SJCRH30 (cell line): Measurements from ENCODE around the gene RER1. TPM values are rescaled to one million over a fixed set of nuclear protein-coding genes. Genes with fewer than 3 reads are reported as not detected.
A peak's percentile ranks its signal among the peaks of the same experiment; 100 is the strongest.

ENCODE experiments used
- DNase-seq, 2 experiments: peaks; one replicate each; pipeline ENCODE4 v3.0.0-alpha.2; 2015 to 2020
- H3K27ac ChIP-seq: fragments of 250-450 bp; sonication (Bioruptor Pico); 2 replicates; pipeline ENCODE4 v1.5.1; 2020; ENCODE audit warnings: mild to moderate bottlenecking, moderate library complexity
- H3K27me3 ChIP-seq: fragments of 250-450 bp; sonication (Bioruptor Pico); 2 replicates; pipeline ENCODE4 v1.5.1; 2020; ENCODE audit warnings: mild to moderate bottlenecking, moderate library complexity
- H3K36me3 ChIP-seq: fragments of 250-450 bp; sonication (Bioruptor Pico); 2 replicates; pipeline ENCODE4 v1.5.1; 2020; ENCODE audit warnings: mild to moderate bottlenecking, moderate library complexity
- H3K4me1 ChIP-seq: fragments of 250-450 bp; sonication (Bioruptor Pico); 2 replicates; pipeline ENCODE4 v1.5.1; 2020; ENCODE audit warnings: mild to moderate bottlenecking, moderate library complexity
- H3K4me3 ChIP-seq: fragments of 250-450 bp; sonication (Bioruptor Pico); 2 replicates; pipeline ENCODE4 v1.5.1; 2020; ENCODE audit warnings: mild to moderate bottlenecking, moderate library complexity
- H3K9me3 ChIP-seq: fragments of 250-450 bp; sonication (Bioruptor Pico); replicated peaks from 2 replicates; pipeline ENCODE4 v1.5.1; 2020; ENCODE audit warnings: mild to moderate bottlenecking, moderate library complexity
- total RNA-seq: library from RNA; depleted of rRNA; stranded (reverse); fragments of >200 nt; shearing (Covaris generic); gene quantifications from 2 replicates; pipeline ENCODE4 v1.2.3, GENCODE V29; 2014

RER1 gene
- total RNA-seq, 1 experiment from 2014 or later = 145 TPM

- H3K9me3 ChIP-seq = no peaks in the 10 kb centered on the region
- H3K36me3 ChIP-seq = peaks cover 83% of the 10 kb centered on the region
- no peaks in the 10 kb centered on the region for H3K27me3 ChIP-seq
- no peak overlapping the region for H3K27ac ChIP-seq
- H3K4me3 ChIP-seq = no peak overlapping the region
- no peaks in the 10 kb centered on the region for H3K4me1 ChIP-seq
- no peak for DNase-seq
These were observed 8.4 kb downstream of the RER1 start for GRCh38 chr1:2399890-2400575.

GRCh38 chr1:2400576-2400909, 8.9 kb downstream of the RER1 start:
- H3K4me1 ChIP-seq = no peaks in the 10 kb centered on the region
- no peak for DNase-seq
- no peaks in the 10 kb centered on the region for H3K9me3 ChIP-seq
- no peak overlapping the region for H3K4me3 ChIP-seq
- H3K27me3 ChIP-seq = no peaks in the 10 kb centered on the region
- H3K27ac ChIP-seq = no peak overlapping the region
- peaks cover 89% of the 10 kb centered on the region for H3K36me3 ChIP-seq

GRCh38 chr1:2400950-2401649, 9.5 kb downstream of the RER1 start:
- no peak overlapping the region for H3K4me3 ChIP-seq
- H3K36me3 ChIP-seq = peaks cover 90% of the 10 kb centered on the region
- no peak overlapping the region for H3K27ac ChIP-seq
- DNase-seq = no peak
- no peaks in the 10 kb centered on the region for H3K27me3 ChIP-seq
- no peaks in the 10 kb centered on the region for H3K4me1 ChIP-seq
- H3K9me3 ChIP-seq = no peaks in the 10 kb centered on the region

- peaks cover 82% of the 10 kb centered on the region for H3K36me3 ChIP-seq
- H3K27ac ChIP-seq = no peak overlapping the region
- DNase-seq = no peak
- no peak overlapping the region for H3K4me3 ChIP-seq
- H3K4me1 ChIP-seq = no peaks in the 10 kb centered on the region
- H3K9me3 ChIP-seq = no peaks in the 10 kb centered on the region
- no peaks in the 10 kb centered on the region for H3K27me3 ChIP-seq
These were observed 10.8 kb downstream of the RER1 start for GRCh38 chr1:2402420-2402819.

GRCh38 chr1:2403273-2403672, 11.6 kb downstream of the RER1 start:
- Histone ChIP-seq H3K4me3 (no peak overlapping the region), H3K4me1 (no peaks in the 10 kb centered on the region), H3K36me3 (peaks cover 76% of the 10 kb centered on the region), H3K9me3 (no peaks in the 10 kb centered on the region), H3K27ac (no peak overlapping the region), H3K27me3 (no peaks in the 10 kb centered on the region)
- no peak for DNase-seq

- Histone ChIP-seq H3K27me3 (no peaks in the 10 kb centered on the region), H3K4me1 (no peaks in the 10 kb centered on the region), H3K9me3 (no peaks in the 10 kb centered on the region), H3K27ac (no peak overlapping the region), H3K4me3 (no peak overlapping the region), H3K36me3 (peaks cover 65% of the 10 kb centered on the region)
- no peak for DNase-seq
These were observed 12.7 kb downstream of the RER1 start for GRCh38 chr1:2404142-2404889.

GRCh38 chr1:2404890-2405511, 13.4 kb downstream of the RER1 start:
- Histone ChIP-seq H3K9me3 (no peaks in the 10 kb centered on the region), H3K27ac (no peak overlapping the region), H3K4me1 (no peaks in the 10 kb centered on the region), H3K36me3 (peaks cover 59% of the 10 kb centered on the region), H3K27me3 (no peaks in the 10 kb centered on the region), H3K4me3 (no peak overlapping the region)
- no peak for DNase-seq

- no peak for DNase-seq
- Histone ChIP-seq H3K36me3 (peaks cover 51% of the 10 kb centered on the region), H3K9me3 (no peaks in the 10 kb centered on the region), H3K27me3 (no peaks in the 10 kb centered on the region), H3K27ac (no peak overlapping the region), H3K4me1 (no peaks in the 10 kb centered on the region), H3K4me3 (no peak overlapping the region)
These were observed 14.1 kb downstream of the RER1 start for GRCh38 chr1:2405588-2406295.

GRCh38 chr1:2406451-2407041, 14.9 kb downstream of the RER1 start:
- DNase-seq = peak in 1 of 2 experiments; percentile 36
- Histone ChIP-seq H3K27ac (no peak overlapping the region), H3K4me1 (no peaks in the 10 kb centered on the region), H3K36me3 (peaks cover 47% of the 10 kb centered on the region), H3K9me3 (no peaks in the 10 kb centered on the region), H3K4me3 (no peak overlapping the region), H3K27me3 (no peaks in the 10 kb centered on the region)

GRCh38 chr1:2407166-2407990, 15.7 kb downstream of the RER1 start:
- Histone ChIP-seq H3K4me3 (no peak overlapping the region), H3K36me3 (peaks cover 40% of the 10 kb centered on the region), H3K27me3 (no peaks in the 10 kb centered on the region), H3K27ac (no peak overlapping the region), H3K9me3 (no peaks in the 10 kb centered on the region), H3K4me1 (no peaks in the 10 kb centered on the region)
- DNase-seq = no peak

GRCh38 chr1:2407991-2408275, 16.3 kb downstream of the RER1 start:
- no peak for DNase-seq
- Histone ChIP-seq H3K27me3 (no peaks in the 10 kb centered on the region), H3K4me1 (no peaks in the 10 kb centered on the region; the same call in 1 of the 2 replicates), H3K36me3 (peaks cover 34% of the 10 kb centered on the region), H3K4me3 (no peak overlapping the region), H3K9me3 (no peaks in the 10 kb centered on the region), H3K27ac (no peak overlapping the region)

- no peak overlapping the region for H3K27ac ChIP-seq
- no peak for DNase-seq
- no peaks in the 10 kb centered on the region for H3K27me3 ChIP-seq
- no peaks in the 10 kb centered on the region for H3K9me3 ChIP-seq
- no peaks in the 10 kb centered on the region; the same call in 1 of the 2 replicates for H3K4me1 ChIP-seq
- H3K36me3 ChIP-seq = peaks cover 29% of the 10 kb centered on the region
- H3K4me3 ChIP-seq = no peak overlapping the region
These were observed 16.8 kb downstream of the RER1 start for GRCh38 chr1:2408456-2408855.

GRCh38 chr1:2408859-2409276, 17.2 kb downstream of the RER1 start:
- Histone ChIP-seq H3K36me3 (peaks cover 25% of the 10 kb centered on the region), H3K4me3 (no peak overlapping the region), H3K27ac (no peak overlapping the region), H3K27me3 (no peaks in the 10 kb centered on the region), H3K4me1 (peaks cover 4% of the 10 kb centered on the region; the same call in 1 of the 2 replicates), H3K9me3 (no peaks in the 10 kb centered on the region)
- DNase-seq = no peak

- Histone ChIP-seq H3K9me3 (no peaks in the 10 kb centered on the region), H3K27me3 (no peaks in the 10 kb centered on the region), H3K36me3 (peaks cover 16% of the 10 kb centered on the region), H3K4me1 (peaks cover 8% of the 10 kb centered on the region; the same call in 1 of the 2 replicates), H3K4me3 (no peak overlapping the region), H3K27ac (no peak overlapping the region)
- DNase-seq = no peak
These were observed 18.1 kb downstream of the RER1 start for GRCh38 chr1:2409745-2410144.
